SK-N-SH treated with all-trans-retinoic acid at 6 μM for 48 hours (cell line): ENCODE data around the gene ATRIP.

Experiments used
- CSDC2 ChIP-seq: fragments of 250-450 bp; sonication (Bioruptor Pico); IDR thresholded peaks from 2 replicates; pipeline ENCODE4 v1.5.0; 2020; ENCODE audit warnings: mild to moderate bottlenecking, moderate library complexity
- OSR1 ChIP-seq: fragments of 250-450 bp; sonication (Bioruptor Pico); IDR thresholded peaks from 2 replicates; pipeline ENCODE4 v1.8.0; 2022; ENCODE audit warnings: moderate library complexity, mild to moderate bottlenecking, inconsistent platforms
- RARB ChIP-seq: fragments of 250-450 bp; sonication (Bioruptor Pico); IDR thresholded peaks from 2 replicates; pipeline ENCODE4 v1.8.0; 2021; ENCODE audit warnings: mild to moderate bottlenecking, moderate library complexity
- SNAI2 ChIP-seq: fragments of 250-450 bp; sonication (Bioruptor Pico); IDR thresholded peaks from 2 replicates; pipeline ENCODE4 v1.5.0; 2020; ENCODE audit warnings: mild to moderate bottlenecking, moderate library complexity
- ZC3H10 ChIP-seq: fragments of 250-450 bp; sonication (Bioruptor Pico); IDR thresholded peaks from 2 replicates; pipeline ENCODE4 v1.5.1; 2021; ENCODE audit warnings: mild to moderate bottlenecking, moderate library complexity
- ZFP30 ChIP-seq: fragments of 450-650 bp; formaldehyde crosslinking; IDR thresholded peaks from 2 replicates; pipeline ENCODE4 v1.5.0; 2022; ENCODE audit warnings: mild to moderate bottlenecking, moderate library complexity
- ZNF70 ChIP-seq: fragments of 450-650 bp; formaldehyde crosslinking; IDR thresholded peaks from 2 replicates; pipeline ENCODE4 v1.5.0; 2020; ENCODE audit warnings: mild to moderate bottlenecking, moderate library complexity
- TF ChIP-seq, protein P1 (sequence below): fragments of 250-450 bp; sonication (Bioruptor Pico); IDR thresholded peaks from 2 replicates; pipeline ENCODE4 v1.5.1; 2020; ENCODE audit warnings: low read depth, mild to moderate bottlenecking, moderate library complexity
- TF ChIP-seq, protein P2 (sequence below): fragments of 250-450 bp; sonication (Bioruptor Pico); IDR thresholded peaks from 2 replicates; pipeline ENCODE4 v1.5.0; 2020; ENCODE audit warnings: mild to moderate bottlenecking, moderate library complexity
- TF ChIP-seq, protein P3 (sequence below): fragments of 250-450 bp; sonication (Bioruptor Pico); IDR thresholded peaks from 2 replicates; pipeline ENCODE4 v1.8.0; 2021; ENCODE audit warnings: low read depth, mild to moderate bottlenecking, moderate library complexity, borderline replicate concordance
- TF ChIP-seq, protein P4 (sequence below): fragments of 250-450 bp; sonication (Bioruptor Pico); IDR thresholded peaks from 2 replicates; pipeline ENCODE4 v1.5.1; 2021; ENCODE audit warnings: mild to moderate bottlenecking, moderate library complexity
- TF ChIP-seq, protein P5 (sequence below): fragments of 250-450 bp; sonication (Bioruptor Pico); IDR thresholded peaks from 2 replicates; pipeline ENCODE4 v1.8.0; 2020; ENCODE audit warnings: mild to moderate bottlenecking, moderate library complexity, borderline replicate concordance

DNA sequence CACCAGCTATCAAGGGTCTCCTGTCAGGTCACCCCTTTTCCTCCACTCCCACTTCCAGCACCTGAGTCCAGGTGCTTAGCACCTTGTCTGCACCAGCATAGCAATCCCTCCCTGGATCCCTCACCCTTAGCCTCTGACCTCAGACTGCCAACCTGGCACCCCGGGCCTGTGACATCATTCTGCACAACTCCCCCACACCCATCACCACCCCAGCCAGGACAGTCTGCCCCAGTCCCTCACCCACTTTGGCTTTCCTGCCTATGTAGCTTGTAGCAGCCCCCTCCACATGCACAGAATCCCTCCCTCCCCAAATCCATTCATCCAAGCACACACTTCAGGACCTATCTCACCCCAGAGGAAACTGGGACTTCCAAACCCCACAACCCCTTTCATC is 15.8 kb upstream of the ATRIP start:
- TF ChIP-seq ZNF70 (CRISPR knock-in tag): no peak
- TF ChIP-seq, protein P1, sequence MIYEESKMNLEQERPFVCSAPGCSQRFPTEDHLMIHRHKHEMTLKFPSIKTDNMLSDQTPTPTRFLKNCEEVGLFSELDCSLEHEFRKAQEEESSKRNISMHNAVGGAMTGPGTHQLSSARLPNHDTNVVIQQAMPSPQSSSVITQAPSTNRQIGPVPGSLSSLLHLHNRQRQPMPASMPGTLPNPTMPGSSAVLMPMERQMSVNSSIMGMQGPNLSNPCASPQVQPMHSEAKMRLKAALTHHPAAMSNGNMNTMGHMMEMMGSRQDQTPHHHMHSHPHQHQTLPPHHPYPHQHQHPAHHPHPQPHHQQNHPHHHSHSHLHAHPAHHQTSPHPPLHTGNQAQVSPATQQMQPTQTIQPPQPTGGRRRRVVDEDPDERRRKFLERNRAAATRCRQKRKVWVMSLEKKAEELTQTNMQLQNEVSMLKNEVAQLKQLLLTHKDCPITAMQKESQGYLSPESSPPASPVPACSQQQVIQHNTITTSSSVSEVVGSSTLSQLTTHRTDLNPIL (CRISPR knock-in tag): no peak
- TF ChIP-seq, protein P2, sequence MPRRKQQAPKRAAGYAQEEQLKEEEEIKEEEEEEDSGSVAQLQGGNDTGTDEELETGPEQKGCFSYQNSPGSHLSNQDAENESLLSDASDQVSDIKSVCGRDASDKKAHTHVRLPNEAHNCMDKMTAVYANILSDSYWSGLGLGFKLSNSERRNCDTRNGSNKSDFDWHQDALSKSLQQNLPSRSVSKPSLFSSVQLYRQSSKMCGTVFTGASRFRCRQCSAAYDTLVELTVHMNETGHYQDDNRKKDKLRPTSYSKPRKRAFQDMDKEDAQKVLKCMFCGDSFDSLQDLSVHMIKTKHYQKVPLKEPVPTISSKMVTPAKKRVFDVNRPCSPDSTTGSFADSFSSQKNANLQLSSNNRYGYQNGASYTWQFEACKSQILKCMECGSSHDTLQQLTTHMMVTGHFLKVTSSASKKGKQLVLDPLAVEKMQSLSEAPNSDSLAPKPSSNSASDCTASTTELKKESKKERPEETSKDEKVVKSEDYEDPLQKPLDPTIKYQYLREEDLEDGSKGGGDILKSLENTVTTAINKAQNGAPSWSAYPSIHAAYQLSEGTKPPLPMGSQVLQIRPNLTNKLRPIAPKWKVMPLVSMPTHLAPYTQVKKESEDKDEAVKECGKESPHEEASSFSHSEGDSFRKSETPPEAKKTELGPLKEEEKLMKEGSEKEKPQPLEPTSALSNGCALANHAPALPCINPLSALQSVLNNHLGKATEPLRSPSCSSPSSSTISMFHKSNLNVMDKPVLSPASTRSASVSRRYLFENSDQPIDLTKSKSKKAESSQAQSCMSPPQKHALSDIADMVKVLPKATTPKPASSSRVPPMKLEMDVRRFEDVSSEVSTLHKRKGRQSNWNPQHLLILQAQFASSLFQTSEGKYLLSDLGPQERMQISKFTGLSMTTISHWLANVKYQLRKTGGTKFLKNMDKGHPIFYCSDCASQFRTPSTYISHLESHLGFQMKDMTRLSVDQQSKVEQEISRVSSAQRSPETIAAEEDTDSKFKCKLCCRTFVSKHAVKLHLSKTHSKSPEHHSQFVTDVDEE (CRISPR knock-in tag): no peak
- no peak for TF ChIP-seq RARB (CRISPR knock-in tag)
- no peak for TF ChIP-seq CSDC2
- TF ChIP-seq, protein P3, sequence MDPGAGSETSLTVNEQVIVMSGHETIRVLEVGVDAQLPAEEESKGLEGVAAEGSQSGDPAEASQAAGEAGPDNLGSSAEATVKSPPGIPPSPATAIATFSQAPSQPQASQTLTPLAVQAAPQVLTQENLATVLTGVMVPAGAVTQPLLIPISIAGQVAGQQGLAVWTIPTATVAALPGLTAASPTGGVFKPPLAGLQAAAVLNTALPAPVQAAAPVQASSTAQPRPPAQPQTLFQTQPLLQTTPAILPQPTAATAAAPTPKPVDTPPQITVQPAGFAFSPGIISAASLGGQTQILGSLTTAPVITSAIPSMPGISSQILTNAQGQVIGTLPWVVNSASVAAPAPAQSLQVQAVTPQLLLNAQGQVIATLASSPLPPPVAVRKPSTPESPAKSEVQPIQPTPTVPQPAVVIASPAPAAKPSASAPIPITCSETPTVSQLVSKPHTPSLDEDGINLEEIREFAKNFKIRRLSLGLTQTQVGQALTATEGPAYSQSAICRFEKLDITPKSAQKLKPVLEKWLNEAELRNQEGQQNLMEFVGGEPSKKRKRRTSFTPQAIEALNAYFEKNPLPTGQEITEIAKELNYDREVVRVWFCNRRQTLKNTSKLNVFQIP (CRISPR knock-in tag): no peak
- no peak for TF ChIP-seq SNAI2 (CRISPR knock-in tag)
- TF ChIP-seq, protein P4, sequence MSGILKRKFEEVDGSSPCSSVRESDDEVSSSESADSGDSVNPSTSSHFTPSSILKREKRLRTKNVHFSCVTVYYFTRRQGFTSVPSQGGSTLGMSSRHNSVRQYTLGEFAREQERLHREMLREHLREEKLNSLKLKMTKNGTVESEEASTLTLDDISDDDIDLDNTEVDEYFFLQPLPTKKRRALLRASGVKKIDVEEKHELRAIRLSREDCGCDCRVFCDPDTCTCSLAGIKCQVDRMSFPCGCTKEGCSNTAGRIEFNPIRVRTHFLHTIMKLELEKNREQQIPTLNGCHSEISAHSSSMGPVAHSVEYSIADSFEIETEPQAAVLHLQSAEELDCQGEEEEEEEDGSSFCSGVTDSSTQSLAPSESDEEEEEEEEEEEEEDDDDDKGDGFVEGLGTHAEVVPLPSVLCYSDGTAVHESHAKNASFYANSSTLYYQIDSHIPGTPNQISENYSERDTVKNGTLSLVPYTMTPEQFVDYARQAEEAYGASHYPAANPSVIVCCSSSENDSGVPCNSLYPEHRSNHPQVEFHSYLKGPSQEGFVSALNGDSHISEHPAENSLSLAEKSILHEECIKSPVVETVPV (CRISPR knock-in tag): no peak
- TF ChIP-seq, protein P5, sequence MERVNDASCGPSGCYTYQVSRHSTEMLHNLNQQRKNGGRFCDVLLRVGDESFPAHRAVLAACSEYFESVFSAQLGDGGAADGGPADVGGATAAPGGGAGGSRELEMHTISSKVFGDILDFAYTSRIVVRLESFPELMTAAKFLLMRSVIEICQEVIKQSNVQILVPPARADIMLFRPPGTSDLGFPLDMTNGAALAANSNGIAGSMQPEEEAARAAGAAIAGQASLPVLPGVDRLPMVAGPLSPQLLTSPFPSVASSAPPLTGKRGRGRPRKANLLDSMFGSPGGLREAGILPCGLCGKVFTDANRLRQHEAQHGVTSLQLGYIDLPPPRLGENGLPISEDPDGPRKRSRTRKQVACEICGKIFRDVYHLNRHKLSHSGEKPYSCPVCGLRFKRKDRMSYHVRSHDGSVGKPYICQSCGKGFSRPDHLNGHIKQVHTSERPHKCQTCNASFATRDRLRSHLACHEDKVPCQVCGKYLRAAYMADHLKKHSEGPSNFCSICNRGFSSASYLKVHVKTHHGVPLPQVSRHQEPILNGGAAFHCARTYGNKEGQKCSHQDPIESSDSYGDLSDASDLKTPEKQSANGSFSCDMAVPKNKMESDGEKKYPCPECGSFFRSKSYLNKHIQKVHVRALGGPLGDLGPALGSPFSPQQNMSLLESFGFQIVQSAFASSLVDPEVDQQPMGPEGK (CRISPR knock-in tag): no peak
- no peak for TF ChIP-seq ZC3H10 (CRISPR knock-in tag)
- TF ChIP-seq OSR1 (CRISPR knock-in tag): no peak
- TF ChIP-seq ZFP30 (CRISPR knock-in tag): no peak
